Subcutaneous adipose tissue (tissue), 4 donors: Measurements from ENCODE around the gene MRPL40. TPM values are rescaled to one million over a fixed set of nuclear protein-coding genes. Genes with fewer than 3 reads are reported as not detected.

Source experiments
- total RNA-seq, 4 donors: library from RNA; depleted of rRNA; stranded (reverse); fragments of >200 nt; gene quantifications; one replicate each; pipeline ENCODE4 v1.1.0, GENCODE V29; 2016
- TF ChIP-seq, protein P1 (sequence below): fragments of 450-650 bp; IDR thresholded peaks from one replicate; pipeline ENCODE4 v1.5.1; 2016; ENCODE audit warnings: low read depth, mild to moderate bottlenecking, control low read depth, antibody characterized with exemption, moderate library complexity

The MRPL40 gene
- total RNA-seq, 4 donors from 2014 or later, result 21.8 to 28.8 (median 25.5) TPM

DNA sequence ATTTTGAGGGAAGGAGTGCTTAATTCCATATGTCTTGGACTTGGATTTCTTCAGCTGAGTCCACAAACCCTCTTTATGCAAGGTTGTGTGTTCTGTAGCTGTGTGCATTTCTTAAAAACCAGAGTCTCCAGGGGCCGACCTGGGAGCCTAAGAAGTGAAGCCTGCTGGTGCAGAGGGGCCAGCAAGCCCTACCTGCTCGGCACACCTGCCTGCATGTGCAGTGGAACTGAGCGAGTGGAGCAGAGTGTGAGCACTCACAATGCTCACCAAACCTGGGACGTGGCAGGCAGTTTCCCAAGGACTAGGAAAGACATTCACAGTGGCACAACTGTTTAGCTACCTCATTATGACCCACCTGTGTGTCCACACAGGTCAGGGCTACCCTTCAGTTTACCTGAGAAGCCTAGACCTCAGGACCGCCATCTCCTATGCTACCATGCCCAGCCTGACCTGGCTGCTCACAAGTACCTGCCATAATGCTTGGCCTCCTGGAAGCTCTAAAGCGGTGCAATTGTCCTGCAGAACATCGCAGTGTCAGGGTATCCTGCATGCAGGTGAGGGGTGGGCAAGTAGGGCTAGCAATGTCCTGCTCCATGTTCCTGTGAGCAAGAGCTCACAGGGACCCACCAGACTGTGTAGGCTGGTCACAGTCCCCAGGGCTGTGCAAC lies 11.3 kb downstream of the MRPL40 start:
- TF ChIP-seq, protein P1, sequence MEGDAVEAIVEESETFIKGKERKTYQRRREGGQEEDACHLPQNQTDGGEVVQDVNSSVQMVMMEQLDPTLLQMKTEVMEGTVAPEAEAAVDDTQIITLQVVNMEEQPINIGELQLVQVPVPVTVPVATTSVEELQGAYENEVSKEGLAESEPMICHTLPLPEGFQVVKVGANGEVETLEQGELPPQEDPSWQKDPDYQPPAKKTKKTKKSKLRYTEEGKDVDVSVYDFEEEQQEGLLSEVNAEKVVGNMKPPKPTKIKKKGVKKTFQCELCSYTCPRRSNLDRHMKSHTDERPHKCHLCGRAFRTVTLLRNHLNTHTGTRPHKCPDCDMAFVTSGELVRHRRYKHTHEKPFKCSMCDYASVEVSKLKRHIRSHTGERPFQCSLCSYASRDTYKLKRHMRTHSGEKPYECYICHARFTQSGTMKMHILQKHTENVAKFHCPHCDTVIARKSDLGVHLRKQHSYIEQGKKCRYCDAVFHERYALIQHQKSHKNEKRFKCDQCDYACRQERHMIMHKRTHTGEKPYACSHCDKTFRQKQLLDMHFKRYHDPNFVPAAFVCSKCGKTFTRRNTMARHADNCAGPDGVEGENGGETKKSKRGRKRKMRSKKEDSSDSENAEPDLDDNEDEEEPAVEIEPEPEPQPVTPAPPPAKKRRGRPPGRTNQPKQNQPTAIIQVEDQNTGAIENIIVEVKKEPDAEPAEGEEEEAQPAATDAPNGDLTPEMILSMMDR, result no peak

DNA sequence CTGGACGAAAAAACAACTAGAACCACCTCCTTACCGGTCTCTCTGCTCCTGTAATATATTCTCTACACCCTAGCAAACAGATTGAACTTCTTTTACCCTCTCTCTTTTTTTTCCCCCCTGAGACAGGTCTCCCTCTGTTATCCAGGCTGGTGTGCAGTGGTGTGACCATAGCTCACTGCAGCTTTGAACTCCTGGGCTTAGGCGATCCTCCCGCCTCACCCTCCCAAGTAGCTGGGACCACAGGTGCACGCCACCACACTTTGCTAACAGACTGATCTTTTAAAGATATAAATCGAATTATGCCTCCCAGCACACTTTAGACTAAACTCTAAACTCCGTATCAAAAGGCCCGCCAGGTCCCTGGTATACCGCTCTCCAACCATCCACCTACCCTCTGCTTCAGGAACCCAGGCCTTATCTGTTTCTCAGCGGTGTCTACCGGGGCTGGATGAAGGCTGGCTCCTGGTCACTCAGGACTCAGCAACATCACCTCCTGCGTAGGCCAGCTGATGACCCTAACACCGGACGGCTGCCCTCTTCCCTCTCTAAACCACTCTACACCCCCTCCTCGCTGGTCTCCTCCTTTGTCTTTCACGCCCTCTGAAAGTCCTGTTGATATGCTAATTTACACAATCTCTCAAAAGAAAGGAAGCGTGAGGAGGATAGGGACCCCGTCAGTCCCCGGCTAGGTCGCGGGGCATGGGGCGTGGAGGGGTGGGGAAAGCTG lies 14.4 kb downstream of the MRPL40 start:
- TF ChIP-seq, protein P1, result no peak

DNA sequence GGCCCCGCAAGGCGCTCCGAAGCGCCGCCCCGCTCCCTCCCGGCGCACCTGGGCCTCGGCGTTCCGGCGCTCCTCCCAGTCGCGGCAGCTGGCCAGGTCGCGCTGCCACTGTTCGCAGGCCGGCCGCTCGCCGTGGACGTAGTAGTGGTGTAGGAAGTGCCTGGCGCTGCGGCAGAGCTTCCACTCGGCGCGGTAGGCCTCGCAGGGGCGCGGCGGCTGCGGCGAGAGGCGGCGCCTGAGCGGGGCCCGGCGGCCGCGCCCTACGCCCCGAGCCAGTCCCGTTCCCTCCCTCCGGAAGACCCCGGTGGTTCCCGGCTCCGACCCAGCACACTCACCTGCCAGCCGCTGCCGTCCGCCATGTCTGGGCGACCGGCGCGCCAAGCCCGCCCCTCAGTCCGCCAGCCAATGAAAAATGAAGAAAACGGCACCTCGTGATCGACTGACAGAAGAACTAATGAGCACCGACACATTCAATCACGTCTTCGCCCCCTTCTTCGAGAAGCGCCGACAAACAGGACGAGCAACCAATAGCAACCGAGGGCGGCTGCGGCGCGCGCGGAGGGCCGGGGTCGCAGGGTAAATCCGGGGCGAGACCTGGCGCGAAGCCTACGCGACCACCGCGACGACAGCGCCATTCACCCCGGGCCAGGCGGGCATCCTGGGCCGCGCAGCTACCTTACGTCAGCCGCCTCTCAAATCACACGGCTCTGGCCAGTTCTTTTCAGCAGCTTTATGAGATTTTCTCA lies 15.2 kb downstream of the MRPL40 start, which contains the start of gene C22orf39:
Gene C22orf39 (minus strand): TSS at position 382 of the 746 bp plus-strand sequence. CDS start 23 bp downstream, at position 359.
- TF ChIP-seq, protein P1, result no peak

DNA sequence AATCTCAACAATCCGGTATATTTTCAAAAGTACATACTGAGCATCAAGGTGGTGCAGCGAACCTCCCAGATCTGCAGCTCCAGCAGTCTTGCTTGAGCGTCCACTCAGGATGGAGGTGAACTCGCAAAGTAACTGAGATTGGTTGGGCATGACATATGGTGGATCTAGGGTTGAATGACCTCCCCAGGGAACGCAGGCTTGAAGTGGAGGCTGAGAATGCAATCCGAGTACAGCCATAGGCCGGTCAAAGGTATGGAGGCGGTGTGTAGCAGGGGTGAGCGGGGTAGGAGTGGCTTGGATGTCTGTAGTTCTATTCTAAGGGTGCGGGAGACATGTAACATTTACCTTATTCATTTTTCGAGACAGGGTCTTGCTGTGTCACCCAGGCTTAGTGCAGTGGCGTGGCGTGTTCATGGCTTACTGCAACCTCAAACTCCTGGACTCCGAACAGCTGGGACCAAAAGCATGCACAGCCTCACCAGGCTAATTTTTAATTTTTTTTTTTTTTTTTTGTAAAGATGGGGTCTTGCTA lies 15.8 kb downstream of the MRPL40 start:
- TF ChIP-seq, protein P1, result no peak

DNA sequence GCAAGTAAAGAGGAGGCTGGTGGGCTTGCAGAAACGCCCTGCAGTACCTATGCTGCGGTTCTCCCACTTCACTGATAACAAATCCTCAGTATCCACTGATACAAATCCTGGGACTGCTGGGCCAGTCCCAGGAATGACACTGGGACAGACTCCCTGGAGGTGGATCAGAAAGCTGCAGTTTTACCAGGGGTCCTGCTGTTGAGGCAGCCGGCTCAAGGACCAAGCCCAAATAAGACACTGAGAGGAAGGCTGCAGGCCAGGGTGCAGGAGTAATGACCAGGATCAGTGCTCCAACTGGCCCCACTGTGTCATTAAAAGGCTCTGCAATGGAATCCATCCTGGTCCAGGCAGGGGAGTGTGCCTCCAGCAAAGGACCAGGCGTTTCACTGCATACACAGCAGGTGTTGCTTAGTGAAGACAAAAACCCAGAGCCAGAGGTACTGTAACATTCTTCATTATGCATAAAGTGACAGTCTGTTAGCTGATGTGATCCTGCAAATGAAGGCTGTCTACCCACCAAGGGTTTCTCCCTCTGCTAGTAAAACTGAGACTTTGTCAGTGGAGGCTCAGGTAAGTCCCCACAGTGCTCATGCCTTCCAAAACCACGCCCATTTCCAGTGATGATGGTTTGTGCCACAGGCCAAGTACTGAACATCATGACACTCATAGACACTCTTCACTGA lies 16.5 kb downstream of the MRPL40 start:
- TF ChIP-seq, protein P1, result no peak

DNA sequence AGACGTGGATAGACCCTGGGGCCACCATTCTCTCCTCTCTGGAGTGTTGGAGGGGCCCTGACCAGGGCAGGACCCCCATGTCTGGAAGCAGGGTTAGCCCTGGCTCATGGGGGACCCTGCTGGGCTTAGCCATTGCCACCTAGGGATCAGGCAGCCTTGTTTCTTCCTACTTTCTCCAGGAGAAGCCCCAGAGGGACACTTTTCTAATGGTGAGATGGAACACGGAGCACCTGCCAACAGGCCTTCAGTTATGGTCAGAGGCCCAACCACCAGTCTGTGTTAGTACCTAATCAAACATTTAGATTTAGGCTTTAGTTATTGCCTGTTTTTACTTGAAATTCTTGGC lies 17.1 kb downstream of the MRPL40 start:
- TF ChIP-seq, protein P1, result no peak
